Endodermal cell (in vitro differentiated cells): ENCODE results near the gene LRRC28. TPM values are rescaled to one million over a fixed set of nuclear protein-coding genes. Genes with fewer than 3 reads are reported as not detected.

Experiments used
- DNase-seq: peaks from one replicate; pipeline ENCODE4 v3.0.0-alpha.2; 2017
- H3K27ac ChIP-seq: 2 replicates; pipeline ENCODE4 v1.5.1; 2013; ENCODE audit warnings: mild to moderate bottlenecking, low read depth, low read length, moderate library complexity
- H3K27me3 ChIP-seq: 2 replicates; pipeline ENCODE4 v1.6.1; 2013; ENCODE audit warnings: mild to moderate bottlenecking, low read length, moderate library complexity; ENCODE audit not compliant: insufficient read depth, control insufficient read depth, poor library complexity, severe bottlenecking
- H3K36me3 ChIP-seq: 2 replicates; pipeline ENCODE4 v1.7.0; 2013; ENCODE audit warnings: mild to moderate bottlenecking, low read length, moderate library complexity; ENCODE audit not compliant: control insufficient read depth, insufficient read depth
- H3K4me1 ChIP-seq: one replicate; pipeline ENCODE4 v1.7.0; 2013; ENCODE audit warnings: low read length; ENCODE audit not compliant: control insufficient read depth, insufficient read depth
- H3K4me3 ChIP-seq: 2 replicates; pipeline ENCODE4 v1.5.1; 2013; ENCODE audit warnings: mild to moderate bottlenecking, low read length, moderate library complexity
- H3K9ac ChIP-seq: 2 replicates; pipeline ENCODE4 v1.6.1; 2013; ENCODE audit warnings: mild to moderate bottlenecking, low read length, moderate library complexity; ENCODE audit not compliant: poor library complexity, severe bottlenecking; ENCODE audit errors: extremely low read depth
- H3K9me3 ChIP-seq: 2 replicates; pipeline ENCODE4 v1.6.1; 2013; ENCODE audit warnings: mild to moderate bottlenecking, low read length, moderate library complexity; ENCODE audit not compliant: control insufficient read depth
- H3K27ac Mint-ChIP-seq: 2 replicates; pipeline ENCODE4 v1.8.0; 2020; ENCODE audit warnings: mixed read lengths
- H3K27me3 Mint-ChIP-seq: 2 replicates; pipeline ENCODE4 v1.8.0; 2021; ENCODE audit warnings: mild to moderate bottlenecking, mixed read lengths; ENCODE audit not compliant: insufficient read depth
- H3K36me3 Mint-ChIP-seq: 2 replicates; pipeline ENCODE4 v1.8.0; 2020; ENCODE audit warnings: low read depth, mixed read lengths
- H3K4me1 Mint-ChIP-seq: 2 replicates; pipeline ENCODE4 v1.8.0; 2020; ENCODE audit warnings: mixed read lengths
- H3K4me3 Mint-ChIP-seq: 2 replicates; pipeline ENCODE4 v1.8.0; 2020; ENCODE audit warnings: mild to moderate bottlenecking, moderate library complexity, mixed read lengths
- H3K9me3 Mint-ChIP-seq: 2 replicates; pipeline ENCODE4 v1.8.0; 2020; ENCODE audit warnings: mild to moderate bottlenecking, mixed read lengths
- WGBS, 2 experiments: methylation state at CpG; one replicate each; pipeline versions ENCODE4 v1.1.5 to v1.1.7; 2013; ENCODE audit warnings: missing lambda C conversion rate in 2 of 2, mixed read lengths in 1 of 2; ENCODE audit not compliant: insufficient coverage in 1 of 2, insufficient read length in 1 of 2; 5-methylcytosine and 5-hydroxymethylcytosine counted together
- total RNA-seq, 2 donors: library from RNA; stranded (reverse); fragmentation: NEBNext Ultra II Directional in 1 of 2; extraction: Animal tissue kit (Norgen Biotek cat#: 25700) in 1 of 2; gene quantifications; 2 replicates in 1 of 2; 3 replicates in 1 of 2; pipeline ENCODE4 v1.2.1, GENCODE V29; 2021
- TF ChIP-seq, protein P1 (sequence below): fragments of 200-600 bp; sonication (generic); conservative IDR thresholded peaks from 2 replicates; pipeline ENCODE4 v1.5.0; 2021; ENCODE audit warnings: antibody characterized with exemption, mild to moderate bottlenecking

The LRRC28 gene
- total RNA-seq, 2 donors from 2014 or later = 26.1 to 35.5 TPM

DNA sequence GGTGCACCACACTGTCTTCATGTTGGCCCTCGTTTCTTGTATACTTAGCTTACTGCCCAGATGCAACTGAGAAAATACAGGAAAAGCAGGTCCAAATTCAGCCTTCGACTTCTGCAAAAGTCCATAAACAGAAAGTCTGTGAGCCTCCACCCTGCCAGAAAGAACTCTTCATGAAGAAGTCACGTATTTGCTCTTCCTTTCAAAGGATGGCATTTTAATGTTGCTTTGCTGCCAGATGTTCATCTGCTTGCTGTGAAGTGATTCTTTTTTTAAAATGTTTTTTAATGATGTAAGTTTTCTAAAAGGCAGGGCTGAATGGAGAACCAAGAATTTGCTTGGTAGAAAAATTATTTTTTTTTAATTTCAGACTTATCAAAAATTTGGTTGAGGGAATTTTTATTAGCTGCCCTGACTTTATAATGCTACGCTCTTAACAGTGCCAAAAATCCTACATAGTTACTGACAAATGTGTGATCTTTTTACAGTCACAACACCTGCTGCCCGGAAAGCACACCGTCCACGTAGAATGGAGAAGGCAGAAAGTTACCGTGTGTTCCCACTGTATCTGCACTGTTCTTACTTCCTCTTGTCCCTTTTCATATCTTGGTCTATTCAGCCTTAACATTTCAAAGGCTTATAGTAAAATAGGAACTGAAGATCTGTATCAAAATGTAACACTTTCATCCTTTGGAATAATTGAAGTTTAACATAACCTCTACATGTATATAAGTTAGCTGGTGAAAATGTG lies 136.3 kb downstream of the LRRC28 start:
- Histone ChIP-seq H3K9me3 (no peaks in the 10 kb centered on the region), H3K36me3 (no peaks in the 10 kb centered on the region), H3K4me1 (no peaks in the 10 kb centered on the region), H3K27me3 (no peaks in the 10 kb centered on the region), H3K9ac (no peak overlapping the region), H3K4me3 (no peak overlapping the region), H3K27ac (no peak overlapping the region)
- TF ChIP-seq, protein P1, sequence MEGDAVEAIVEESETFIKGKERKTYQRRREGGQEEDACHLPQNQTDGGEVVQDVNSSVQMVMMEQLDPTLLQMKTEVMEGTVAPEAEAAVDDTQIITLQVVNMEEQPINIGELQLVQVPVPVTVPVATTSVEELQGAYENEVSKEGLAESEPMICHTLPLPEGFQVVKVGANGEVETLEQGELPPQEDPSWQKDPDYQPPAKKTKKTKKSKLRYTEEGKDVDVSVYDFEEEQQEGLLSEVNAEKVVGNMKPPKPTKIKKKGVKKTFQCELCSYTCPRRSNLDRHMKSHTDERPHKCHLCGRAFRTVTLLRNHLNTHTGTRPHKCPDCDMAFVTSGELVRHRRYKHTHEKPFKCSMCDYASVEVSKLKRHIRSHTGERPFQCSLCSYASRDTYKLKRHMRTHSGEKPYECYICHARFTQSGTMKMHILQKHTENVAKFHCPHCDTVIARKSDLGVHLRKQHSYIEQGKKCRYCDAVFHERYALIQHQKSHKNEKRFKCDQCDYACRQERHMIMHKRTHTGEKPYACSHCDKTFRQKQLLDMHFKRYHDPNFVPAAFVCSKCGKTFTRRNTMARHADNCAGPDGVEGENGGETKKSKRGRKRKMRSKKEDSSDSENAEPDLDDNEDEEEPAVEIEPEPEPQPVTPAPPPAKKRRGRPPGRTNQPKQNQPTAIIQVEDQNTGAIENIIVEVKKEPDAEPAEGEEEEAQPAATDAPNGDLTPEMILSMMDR = no peak
- DNase-seq = no peak
- peaks cover 5% of the 10 kb centered on the region for H3K9me3 Mint-ChIP-seq
- H3K4me3 Mint-ChIP-seq = no peak overlapping the region
- H3K27me3 Mint-ChIP-seq = no peaks in the 10 kb centered on the region
- 92 to 93% methylated on average over 7 to 8 of the region's 8 CpGs for WGBS, 2 experiments
- peaks cover 24% of the 10 kb centered on the region for H3K4me1 Mint-ChIP-seq
- H3K36me3 Mint-ChIP-seq = peaks cover 20% of the 10 kb centered on the region
- no peak overlapping the region for H3K27ac Mint-ChIP-seq

DNA sequence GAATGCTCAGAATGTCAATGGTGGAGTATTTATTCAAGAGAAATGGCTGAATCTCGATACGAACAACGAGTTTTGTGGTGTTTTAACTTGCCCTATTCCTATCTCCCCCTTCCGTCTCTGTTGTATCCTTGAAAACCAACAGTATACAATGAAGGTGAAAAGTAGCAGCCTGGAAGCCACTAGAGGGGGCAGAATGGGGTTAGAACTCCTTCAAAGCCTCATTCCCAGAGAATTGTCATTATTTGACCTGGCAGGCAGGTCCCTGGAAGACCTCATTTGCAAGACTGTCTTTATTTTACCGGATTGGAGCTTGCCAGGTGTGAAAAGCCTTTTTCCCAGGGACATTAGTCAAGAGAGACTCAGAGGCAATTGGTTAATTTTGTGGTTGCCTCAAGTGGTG lies 139.4 kb downstream of the LRRC28 start:
- peaks cover 2% of the 10 kb centered on the region for H3K27me3 Mint-ChIP-seq
- H3K27ac Mint-ChIP-seq = no peak overlapping the region

DNA sequence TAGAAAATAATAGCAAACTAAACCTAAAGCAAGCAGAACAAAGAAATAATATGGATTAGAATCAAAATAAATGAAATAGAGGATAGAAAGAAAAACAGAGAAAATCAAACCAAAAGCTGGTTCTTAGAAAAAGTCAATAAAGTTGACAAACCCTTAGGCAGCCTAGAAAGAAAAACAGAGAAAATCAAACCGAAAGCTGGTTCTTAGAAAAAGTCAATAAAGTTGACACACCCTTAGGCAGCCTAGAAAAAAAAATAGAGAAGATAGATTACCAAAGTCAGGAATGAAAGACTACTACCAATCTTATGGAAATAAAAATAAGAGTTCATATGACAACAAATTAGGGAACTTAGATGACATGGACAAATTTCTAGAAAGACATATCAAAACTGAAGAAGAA lies 142.4 kb downstream of the LRRC28 start:
- peaks cover 7% of the 10 kb centered on the region for H3K4me1 Mint-ChIP-seq
- H3K4me3 Mint-ChIP-seq = no peak overlapping the region
- no peak overlapping the region for H3K9ac ChIP-seq
- 88 to 100% methylated on average over 1 of the region's 1 CpG for WGBS, 2 experiments
- no peaks in the 10 kb centered on the region for H3K9me3 ChIP-seq
- no peak overlapping the region for H3K4me3 ChIP-seq
- H3K27me3 Mint-ChIP-seq = peaks cover 2% of the 10 kb centered on the region
- no peaks in the 10 kb centered on the region for H3K9me3 Mint-ChIP-seq
- no peak overlapping the region for H3K27ac Mint-ChIP-seq
- no peaks in the 10 kb centered on the region for H3K27me3 ChIP-seq
- no peaks in the 10 kb centered on the region for H3K36me3 Mint-ChIP-seq
- H3K4me1 ChIP-seq = no peaks in the 10 kb centered on the region
- no peaks in the 10 kb centered on the region for H3K36me3 ChIP-seq
- TF ChIP-seq, protein P1 = no peak
- DNase-seq = no peak
- no peak overlapping the region for H3K27ac ChIP-seq

More for the DNA sequence above, 139.4 kb downstream of the LRRC28 start:
- Histone ChIP-seq H3K4me1 (no peaks in the 10 kb centered on the region), H3K36me3 (no peaks in the 10 kb centered on the region), H3K27ac (no peak overlapping the region), H3K9me3 (no peaks in the 10 kb centered on the region), H3K27me3 (no peaks in the 10 kb centered on the region), H3K4me3 (no peak overlapping the region), H3K9ac (no peak overlapping the region)
- H3K9me3 Mint-ChIP-seq = no peaks in the 10 kb centered on the region
- TF ChIP-seq, protein P1 = peak; percentile 74
- peaks cover 9% of the 10 kb centered on the region for H3K36me3 Mint-ChIP-seq
- DNase-seq = peak; percentile 65
- peaks cover 15% of the 10 kb centered on the region for H3K4me1 Mint-ChIP-seq
- 75 to 79% methylated on average over 3 to 5 of the region's 5 CpGs for WGBS, 2 experiments
- no peak overlapping the region for H3K4me3 Mint-ChIP-seq
